ENCODE measurements around the gene FAM83D. TPM values are rescaled to one million over a fixed set of nuclear protein-coding genes. Genes with fewer than 3 reads are reported as not detected.
A peak's percentile ranks its signal among the peaks of the same experiment; 100 is the strongest.

FAM83D gene
- total RNA-seq, 5 donors from 2014 or later (not counting 1 experiment from before 2014, with no cell fraction given), result 1.3 to 4.0 (median 2.4) TPM

- ChIA-PET POLR2A (interaction anchor here (0.6 to 0.8 kb wide), 3 partner anchors 10 to 471 kb away, joined by 3 to 10 read pairs (median 3); no protein-coding TSS in a partner anchor), CTCF (interaction anchor here (0.5 to 2.9 kb wide), 10 partner anchors 33 to 1674 kb away, joined by 3 to 16 read pairs (median 3); partner anchors contain the start of genes ACTR5 (in 1 of the 2) and FAM83D (in 1 of the 2))
- under 1% methylated on average over 70 of the region's 70 CpGs for WGBS (ENCODE audit: insufficient coverage)
- Mint-ChIP-seq H3K4me1 (peaks cover 26 to 36% (median 33%) of the 10 kb centered on the region in 3 donors), H3K4me3 (peak within 1 kb of the TSS; percentile 89 to 98 (median 92)), H3K27ac (peak within 1 kb of the TSS; percentile 95), H3K9me3 (no peaks in the 10 kb centered on the region), H3K27me3 (no peaks in the 10 kb centered on the region), H3K36me3 (peaks cover 17% of the 10 kb centered on the region)
- Histone ChIP-seq H3K27me3 (replicated peaks in 1 of 2; ENCODE audit: control insufficient read depth in 2 of 2, extremely low read depth in 1 of 2, insufficient read depth in 2 of 2, low read length in 1 of 2) (no peaks in the 10 kb centered on the region), H3K27ac (ENCODE audit: low read length) (peak within 1 kb of the TSS; percentile 58), H3K9me3 (no peaks in the 10 kb centered on the region), H3K4me3 (ENCODE audit: control insufficient read depth in 1 of 2, extremely low read depth in 1 of 2, low read length in 1 of 2) (peak within 1 kb of the TSS; percentile 74 to 99), H3K4me1 (ENCODE audit: control insufficient read depth in 1 of 2, extremely low read depth in 1 of 2, insufficient read depth in 2 of 2, low read length in 2 of 2) (peaks cover 12 to 15% of the 10 kb centered on the region in 2 experiments), H3K36me3 (ENCODE audit: control insufficient read depth in 2 of 2, extremely low read depth in 1 of 2, insufficient read depth in 1 of 2, low read length in 1 of 2) (peaks cover 0 to 7% of the 10 kb centered on the region in 2 donors)
- DNase-seq, result peak; percentile 97 to 100 (median 99)
- peak; percentile 97 to 100 (median 99) for ATAC-seq (replicated peaks in 1 of 4)
Measured at GRCh38 chr20:38962044-38962927, 36.1 kb downstream of the FAM83D start, which contains the start of gene DHX35. Gene DHX35 (plus strand): TSS chr20:38962344. CDS start chr20:38962368, 24 bp downstream.

GRCh38 chr20:38962928-38963401 lies 36.7 kb downstream of the FAM83D start:
- peaks cover 27 to 36% (median 33%) of the 10 kb centered on the region in 3 donors for H3K4me1 Mint-ChIP-seq
- H3K27me3 Mint-ChIP-seq, result no peaks in the 10 kb centered on the region
- Histone ChIP-seq H3K27me3 (replicated peaks in 1 of 2; ENCODE audit: control insufficient read depth in 2 of 2, extremely low read depth in 1 of 2, insufficient read depth in 2 of 2, low read length in 1 of 2) (no peaks in the 10 kb centered on the region), H3K4me3 (ENCODE audit: control insufficient read depth in 1 of 2, extremely low read depth in 1 of 2, low read length in 1 of 2) (peak overlapping the region; percentile 74 to 99), H3K4me1 (ENCODE audit: control insufficient read depth in 1 of 2, extremely low read depth in 1 of 2, insufficient read depth in 2 of 2, low read length in 2 of 2) (peaks cover 12 to 15% of the 10 kb centered on the region in 2 experiments), H3K27ac (ENCODE audit: low read length) (peak overlapping the region; percentile 58), H3K9me3 (no peaks in the 10 kb centered on the region), H3K36me3 (ENCODE audit: control insufficient read depth in 2 of 2, extremely low read depth in 1 of 2, insufficient read depth in 1 of 2, low read length in 1 of 2) (peaks cover 2 to 10% of the 10 kb centered on the region in 2 donors)
- WGBS (ENCODE audit: insufficient coverage), result 0% methylated on average over 1 of the region's 5 CpGs
- no peaks in the 10 kb centered on the region for H3K9me3 Mint-ChIP-seq
- ATAC-seq (replicated peaks in 1 of 4) (no peak), DNase-seq (no peak)
- peak overlapping the region; percentile 89 to 98 (median 92) for H3K4me3 Mint-ChIP-seq
- POLR2A ChIA-PET, result interaction anchor here in 1 of 2 donors (0.8 kb wide), 1 partner anchor 9 kb away, joined by 10 read pairs; no protein-coding TSS in a partner anchor
- CTCF ChIA-PET, result interaction anchor here (0.6 to 2.9 kb wide), 5 partner anchors 37 to 425 kb away, joined by 3 to 16 read pairs (median 4); partner anchors contain the start of genes ACTR5 (in 1 of the 2) and FAM83D (in 1 of the 2)
- peaks cover 23% of the 10 kb centered on the region for H3K36me3 Mint-ChIP-seq
- H3K27ac Mint-ChIP-seq, result peak overlapping the region; percentile 79 to 81

- ChIA-PET CTCF (interaction anchor here (0.6 to 2.9 kb wide), 5 partner anchors 9 to 215 kb away, joined by 3 to 16 read pairs (median 3); partner anchors contain the start of genes ACTR5 (in 1 of the 2) and FAM83D (in 1 of the 2)), POLR2A (no interaction called here)
- Histone ChIP-seq H3K9me3 (no peaks in the 10 kb centered on the region), H3K27ac (ENCODE audit: low read length) (no peak overlapping the region), H3K27me3 (replicated peaks in 1 of 2; ENCODE audit: control insufficient read depth in 2 of 2, extremely low read depth in 1 of 2, insufficient read depth in 2 of 2, low read length in 1 of 2) (no peaks in the 10 kb centered on the region), H3K4me1 (ENCODE audit: control insufficient read depth in 1 of 2, extremely low read depth in 1 of 2, insufficient read depth in 2 of 2, low read length in 2 of 2) (peaks cover 12 to 15% of the 10 kb centered on the region in 2 experiments), H3K4me3 (ENCODE audit: control insufficient read depth in 1 of 2, extremely low read depth in 1 of 2, low read length in 1 of 2) (no peak overlapping the region), H3K36me3 (ENCODE audit: control insufficient read depth in 2 of 2, extremely low read depth in 1 of 2, insufficient read depth in 1 of 2, low read length in 1 of 2) (peaks cover 6 to 12% of the 10 kb centered on the region in 2 donors)
- Mint-ChIP-seq H3K27ac (no peak overlapping the region), H3K4me3 (no peak overlapping the region), H3K9me3 (no peaks in the 10 kb centered on the region), H3K27me3 (no peaks in the 10 kb centered on the region), H3K36me3 (peaks cover 25% of the 10 kb centered on the region), H3K4me1 (peaks cover 27 to 36% (median 33%) of the 10 kb centered on the region in 3 donors)
- DNase-seq (no peak), ATAC-seq (replicated peaks in 1 of 4) (no peak)
Measured at GRCh38 chr20:38963745-38964144, 37.5 kb downstream of the FAM83D start.

GRCh38 chr20:38965264-38965663 lies 39.0 kb downstream of the FAM83D start:
- no peak for ATAC-seq (replicated peaks in 1 of 4)
- H3K27me3 Mint-ChIP-seq, result no peaks in the 10 kb centered on the region
- H3K36me3 ChIP-seq (ENCODE audit: control insufficient read depth in 2 of 2, extremely low read depth in 1 of 2, insufficient read depth in 1 of 2, low read length in 1 of 2), result peaks cover 11 to 25% of the 10 kb centered on the region in 2 donors
- CTCF ChIA-PET, result no interaction called here
- H3K4me3 ChIP-seq (ENCODE audit: control insufficient read depth in 1 of 2, extremely low read depth in 1 of 2, low read length in 1 of 2), result no peak overlapping the region
- POLR2A ChIA-PET, result interaction anchor here in 1 of 2 donors (0.5 kb wide), 1 partner anchor 157 kb away, joined by 3 read pairs; no protein-coding TSS in a partner anchor
- peaks cover 12 to 15% of the 10 kb centered on the region in 2 experiments for H3K4me1 ChIP-seq (ENCODE audit: control insufficient read depth in 1 of 2, extremely low read depth in 1 of 2, insufficient read depth in 2 of 2, low read length in 2 of 2)
- DNase-seq, result no peak
- H3K9me3 ChIP-seq, result no peaks in the 10 kb centered on the region
- no peak overlapping the region for H3K4me3 Mint-ChIP-seq
- no peaks in the 10 kb centered on the region for H3K9me3 Mint-ChIP-seq
- peaks cover 31% of the 10 kb centered on the region for H3K36me3 Mint-ChIP-seq
- no peaks in the 10 kb centered on the region for H3K27me3 ChIP-seq (replicated peaks in 1 of 2; ENCODE audit: control insufficient read depth in 2 of 2, extremely low read depth in 1 of 2, insufficient read depth in 2 of 2, low read length in 1 of 2)
- H3K27ac Mint-ChIP-seq, result no peak overlapping the region
- no peak overlapping the region for H3K27ac ChIP-seq (ENCODE audit: low read length)
- H3K4me1 Mint-ChIP-seq, result peaks cover 27 to 36% (median 33%) of the 10 kb centered on the region in 3 donors

GRCh38 chr20:38968090-38968489 lies 41.9 kb downstream of the FAM83D start:
- 95% methylated on average over 5 of the region's 6 CpGs for WGBS (ENCODE audit: insufficient coverage)
- Histone ChIP-seq H3K27me3 (replicated peaks in 1 of 2; ENCODE audit: control insufficient read depth in 2 of 2, extremely low read depth in 1 of 2, insufficient read depth in 2 of 2, low read length in 1 of 2) (no peaks in the 10 kb centered on the region), H3K9me3 (no peaks in the 10 kb centered on the region), H3K27ac (ENCODE audit: low read length) (no peak overlapping the region), H3K36me3 (ENCODE audit: control insufficient read depth in 2 of 2, extremely low read depth in 1 of 2, insufficient read depth in 1 of 2, low read length in 1 of 2) (peaks cover 15 to 36% of the 10 kb centered on the region in 2 donors), H3K4me1 (ENCODE audit: control insufficient read depth in 1 of 2, extremely low read depth in 1 of 2, insufficient read depth in 2 of 2, low read length in 2 of 2) (peaks cover 0 to 4% of the 10 kb centered on the region in 2 experiments), H3K4me3 (ENCODE audit: control insufficient read depth in 1 of 2, extremely low read depth in 1 of 2, low read length in 1 of 2) (no peak overlapping the region)
- Mint-ChIP-seq H3K4me3 (no peak overlapping the region), H3K4me1 (peaks cover 16 to 25% (median 19%) of the 10 kb centered on the region in 3 donors), H3K27ac (no peak overlapping the region), H3K9me3 (no peaks in the 10 kb centered on the region), H3K36me3 (peaks cover 50% of the 10 kb centered on the region), H3K27me3 (no peaks in the 10 kb centered on the region)
- ChIA-PET CTCF (no interaction called here), POLR2A (interaction anchor here in 1 of 2 donors (0.7 to 0.8 kb wide), 2 partner anchors 29 to 418 kb away, joined by 3 read pairs; no protein-coding TSS in a partner anchor)
- ATAC-seq (replicated peaks in 1 of 4) (no peak), DNase-seq (no peak)

GRCh38 chr20:38969708-38970107 lies 43.5 kb downstream of the FAM83D start:
- H3K4me3 ChIP-seq (ENCODE audit: control insufficient read depth in 1 of 2, extremely low read depth in 1 of 2, low read length in 1 of 2), result no peak overlapping the region
- Mint-ChIP-seq H3K4me3 (no peak overlapping the region), H3K27me3 (no peaks in the 10 kb centered on the region), H3K4me1 (peaks cover 10 to 14% (median 10%) of the 10 kb centered on the region in 3 donors), H3K27ac (no peak overlapping the region), H3K36me3 (peaks cover 60% of the 10 kb centered on the region), H3K9me3 (no peaks in the 10 kb centered on the region)
- WGBS (ENCODE audit: insufficient coverage), result 100% methylated on average over 3 of the region's 4 CpGs
- ChIA-PET POLR2A (no interaction called here), CTCF (no interaction called here)
- no peak for DNase-seq
- no peak for ATAC-seq (replicated peaks in 1 of 4)
- no peaks in the 10 kb centered on the region for H3K9me3 ChIP-seq
- no peaks in the 10 kb centered on the region for H3K27me3 ChIP-seq (replicated peaks in 1 of 2; ENCODE audit: control insufficient read depth in 2 of 2, extremely low read depth in 1 of 2, insufficient read depth in 2 of 2, low read length in 1 of 2)
- H3K4me1 ChIP-seq (ENCODE audit: control insufficient read depth in 1 of 2, extremely low read depth in 1 of 2, insufficient read depth in 2 of 2, low read length in 2 of 2), result no peaks in the 10 kb centered on the region
- H3K27ac ChIP-seq (ENCODE audit: low read length), result no peak overlapping the region
- H3K36me3 ChIP-seq (ENCODE audit: control insufficient read depth in 2 of 2, extremely low read depth in 1 of 2, insufficient read depth in 1 of 2, low read length in 1 of 2), result peaks cover 15 to 49% of the 10 kb centered on the region in 2 donors
